DND-41 (cell line): ENCODE results near the gene RBP4.

Experiments
- CTCF ChIP-seq: IDR thresholded peaks from 2 replicates; pipeline ENCODE4 v1.5.1; 2012; ENCODE audit warnings: borderline replicate concordance, low read length, moderate library complexity, mild to moderate bottlenecking; ENCODE audit not compliant: poor library complexity, severe bottlenecking; ENCODE audit errors: extremely low read depth
- EZH2 ChIP-seq: IDR thresholded peaks from 3 replicates; pipeline ENCODE4 v1.6.1; 2012; ENCODE audit warnings: borderline replicate concordance, low read depth, mild to moderate bottlenecking, moderate library complexity, low read length, inconsistent platforms; ENCODE audit not compliant: severe bottlenecking

GRCh38 chr10:93600446-93601145 is 439 bp downstream of the RBP4 start:
- TF ChIP-seq EZH2 (no peak), CTCF (no peak)
